Left ventricle myocardium superior (tissue), 1 donor: ENCODE data around the gene C19orf38. TPM values are rescaled to one million over a fixed set of nuclear protein-coding genes. Genes with fewer than 3 reads are reported as not detected.
"Not testable (repeated sequence)": the region's sequence is repeated elsewhere in the genome, so short reads cannot be mapped to it uniquely, and the experiment has no call there.

Experiments used
- ATAC-seq: fragments of 200-7000 bp; cut with Tn5 transposase; one replicate; pipeline ENCODE4 v1.9.1; 2020; ENCODE audit warnings: mild to moderate bottlenecking, moderate library complexity
- DNase-seq: peaks from one replicate; pipeline ENCODE4 v3.0.0-alpha.2; 2020
- intact Hi-C: fragments of 100-400 bp; cut with micrococcal nuclease; formaldehyde crosslinking; loops from one replicate; pipeline ENCODE4 v1.11.0; 2022
- total RNA-seq: library from RNA; stranded (reverse); fragmentation: NEBNext Ultra II Directional; extraction: Animal tissue kit (Norgen Biotek cat#: 25700); gene quantifications from one replicate; pipeline ENCODE4 v1.2.1, GENCODE V29; 2021
- donor health status: DM: no; HTN: yes; CAD: no; lungs with severe emphysema.

Gene C19orf38
- total RNA-seq, 1 donor from 2014 or later = 0.62 TPM

DNA sequence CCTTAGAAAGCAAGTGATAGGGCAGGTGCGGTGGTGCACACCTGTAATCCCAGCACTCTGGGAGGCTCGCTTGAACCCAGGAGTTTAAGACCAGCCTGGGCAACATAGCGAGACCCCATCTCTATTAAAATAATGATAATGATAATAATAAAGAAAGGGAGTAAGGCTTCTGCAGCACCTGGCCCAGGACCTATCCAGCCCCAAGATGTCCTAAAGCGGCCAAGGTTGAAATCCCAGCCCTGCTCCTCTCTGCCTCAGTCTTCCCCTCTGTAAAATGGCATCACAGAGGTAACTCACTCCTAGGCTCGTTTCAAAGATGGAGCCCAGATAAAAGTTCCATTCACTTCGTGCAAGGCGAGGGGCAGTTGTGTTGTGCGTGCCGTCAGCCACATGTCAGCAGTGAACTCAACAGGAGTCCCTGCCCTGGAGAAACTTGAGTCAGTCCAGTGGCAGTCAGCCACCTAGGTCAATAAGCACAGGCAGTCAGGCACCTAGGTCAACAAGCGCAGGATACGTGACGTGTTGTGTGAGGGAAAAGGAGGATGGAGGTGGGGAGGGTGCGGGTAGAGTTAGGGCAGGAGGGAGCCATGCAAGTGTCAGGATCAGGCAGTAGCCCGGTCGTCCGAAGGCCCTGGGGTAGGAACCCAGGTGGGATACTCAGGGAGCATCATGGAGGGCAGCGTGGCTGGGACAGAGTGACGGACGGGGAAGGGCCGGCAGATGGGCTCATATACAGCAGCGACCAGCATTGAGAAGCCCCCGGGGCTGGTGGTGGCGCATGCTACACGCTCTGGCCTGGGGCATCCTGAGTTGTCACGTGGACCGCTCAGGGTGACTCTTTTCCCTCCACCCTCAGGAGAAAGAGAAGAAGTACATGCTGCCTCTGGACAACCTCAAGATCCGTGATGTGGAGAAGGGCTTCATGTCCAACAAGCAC is 28.8 kb upstream of the C19orf38 start:
- no peak for ATAC-seq

DNA sequence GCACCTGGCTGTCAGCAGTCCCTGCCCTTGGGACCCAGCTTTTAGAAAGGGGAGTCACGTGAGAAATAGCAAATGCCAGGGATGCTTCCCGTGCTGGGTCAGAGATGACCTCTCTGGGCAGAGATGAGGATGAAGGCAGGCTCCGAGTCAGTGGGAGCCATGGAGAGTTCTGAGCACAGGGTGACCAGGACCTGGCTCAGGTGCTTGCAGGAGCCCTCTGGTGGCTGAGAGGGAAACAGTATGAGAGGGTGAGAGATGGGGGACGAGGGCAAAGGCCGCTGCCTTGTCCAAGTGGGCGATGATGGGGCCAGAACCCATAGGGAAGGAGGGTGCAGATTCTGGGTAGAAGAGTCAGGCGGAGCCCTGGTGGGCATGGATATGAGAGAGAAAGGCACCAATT is 28.0 kb upstream of the C19orf38 start:
- no peak for ATAC-seq
- no peak for DNase-seq
- intact Hi-C loops = no loop called here

More for the DNA sequence above, 28.8 kb upstream of the C19orf38 start:
- DNase-seq = no peak
- intact Hi-C loops = no loop called here

DNA sequence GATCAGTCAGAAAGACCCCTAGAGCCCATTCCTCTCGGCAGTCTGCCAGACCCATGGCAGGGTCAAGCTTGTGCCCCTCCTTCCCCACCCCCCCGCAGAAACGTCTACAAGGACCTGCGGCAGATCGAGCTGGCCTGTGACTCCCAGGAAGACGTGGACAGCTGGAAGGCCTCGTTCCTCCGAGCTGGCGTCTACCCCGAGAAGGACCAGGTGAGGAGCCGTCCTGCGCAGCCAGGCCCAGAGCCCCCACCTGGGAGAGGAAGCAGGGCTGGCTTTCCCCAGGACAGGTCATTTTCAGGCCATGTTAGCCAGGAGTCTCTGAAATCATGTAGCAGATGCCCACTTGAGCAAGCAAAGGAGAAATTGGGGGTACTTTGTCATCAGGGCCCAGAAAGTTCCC is 24.5 kb upstream of the C19orf38 start:
- DNase-seq = peak; percentile 26
- intact Hi-C loops = no loop called here

DNA sequence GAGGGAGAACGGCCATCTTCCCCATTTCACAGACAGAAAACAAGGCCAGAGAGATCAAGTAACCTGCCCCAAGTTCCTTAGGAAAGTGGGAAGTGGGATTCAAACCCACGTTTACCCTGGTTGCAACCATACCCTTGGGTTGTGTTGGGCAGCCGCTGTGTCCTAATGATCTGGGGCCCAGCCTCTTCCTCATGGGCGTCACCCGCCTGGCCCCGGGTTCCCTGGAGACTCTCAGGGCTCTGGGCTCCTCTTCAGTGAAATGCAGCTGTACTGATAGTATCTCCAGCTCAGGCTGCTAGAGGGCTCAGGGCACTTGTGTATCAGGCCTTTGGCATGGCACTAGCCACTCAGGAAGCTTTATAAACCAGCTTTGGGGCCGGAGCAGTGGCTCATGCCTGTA is 22.0 kb upstream of the C19orf38 start:
- intact Hi-C loops = no loop called here
- no peak for ATAC-seq
- DNase-seq = peak; percentile 13

More for the DNA sequence above, 24.5 kb upstream of the C19orf38 start:
- ATAC-seq = no peak

DNA sequence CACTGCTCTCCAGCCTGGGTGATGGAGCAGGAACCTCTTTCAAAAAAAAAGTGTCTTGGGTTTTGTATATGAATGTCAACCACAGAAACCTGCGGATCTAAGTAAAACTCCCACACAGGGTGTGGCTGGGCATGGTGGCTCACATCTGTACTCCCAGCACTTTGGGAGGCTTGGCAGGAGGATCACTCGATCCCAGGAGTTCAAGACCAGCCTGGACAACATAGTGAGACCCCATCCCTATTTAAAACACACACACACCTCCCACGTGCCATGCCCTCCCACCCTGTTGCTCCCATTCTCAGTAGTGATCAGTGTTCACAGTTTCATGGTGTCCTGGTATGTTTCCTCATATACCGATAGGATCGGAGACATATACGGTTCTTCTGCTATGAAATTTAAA is 21.4 kb upstream of the C19orf38 start:
- no peak for DNase-seq
- no peak for ATAC-seq
- intact Hi-C loops = no loop called here

DNA sequence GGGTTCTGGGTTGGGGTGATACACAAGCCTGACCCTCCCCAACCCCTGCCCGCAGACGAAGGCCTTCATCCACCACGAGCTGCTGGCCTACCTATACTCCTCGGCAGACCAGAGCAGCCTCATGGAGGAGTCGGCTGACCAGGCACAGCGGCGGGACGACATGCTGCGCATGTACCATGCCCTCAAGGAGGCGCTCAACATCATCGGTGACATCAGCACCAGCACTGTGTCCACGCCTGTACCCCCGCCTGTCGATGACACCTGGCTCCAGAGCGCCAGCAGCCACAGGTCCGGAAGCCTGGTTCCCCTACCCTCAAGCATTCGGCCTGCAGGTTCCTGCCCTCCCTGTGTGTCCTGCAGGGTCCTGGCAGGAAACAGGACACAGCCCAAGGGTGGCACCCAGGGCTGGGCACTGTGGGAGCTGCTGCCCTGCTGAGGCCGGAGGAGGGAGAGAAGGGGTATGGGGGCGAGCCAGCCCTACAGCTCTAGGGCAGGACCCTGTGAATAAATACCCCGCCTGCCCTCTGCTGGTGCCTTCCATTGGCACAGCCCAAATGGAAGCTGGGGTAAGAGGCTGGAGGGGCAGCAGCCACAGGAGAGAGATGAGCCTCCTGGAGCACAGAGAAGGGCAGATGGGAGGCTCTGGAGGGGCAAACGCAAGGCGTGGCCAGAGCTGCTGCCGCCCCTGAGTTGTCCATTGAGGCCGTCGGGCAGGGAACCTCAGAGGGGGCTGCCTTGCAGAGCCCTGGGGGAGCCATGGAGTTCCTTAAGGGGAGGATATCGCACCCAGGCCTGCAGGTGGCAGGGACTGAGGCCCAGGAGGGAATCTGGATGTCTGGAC is 19.0 kb upstream of the C19orf38 start:
- DNase-seq (peak; percentile 31), ATAC-seq (no peak)
- intact Hi-C loops = no loop called here

DNA sequence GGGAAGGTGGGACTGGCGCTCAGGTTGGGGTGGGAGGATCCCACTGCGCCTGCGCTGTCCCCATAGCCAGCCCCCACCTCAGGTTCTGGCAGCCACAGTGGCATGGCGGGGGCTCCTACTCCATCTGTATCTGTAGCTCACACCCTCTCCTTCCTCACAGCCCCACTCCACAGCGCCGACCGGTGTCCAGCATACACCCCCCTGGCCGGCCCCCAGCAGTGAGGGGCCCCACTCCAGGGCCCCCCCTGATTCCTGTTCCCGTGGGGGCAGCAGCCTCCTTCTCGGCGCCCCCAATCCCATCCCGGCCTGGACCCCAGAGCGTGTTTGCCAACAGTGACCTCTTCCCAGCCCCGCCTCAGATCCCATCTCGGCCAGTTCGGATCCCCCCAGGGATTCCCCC is 18.2 kb upstream of the C19orf38 start:
- DNase-seq = peak; percentile 22
- intact Hi-C loops = no loop called here

DNA sequence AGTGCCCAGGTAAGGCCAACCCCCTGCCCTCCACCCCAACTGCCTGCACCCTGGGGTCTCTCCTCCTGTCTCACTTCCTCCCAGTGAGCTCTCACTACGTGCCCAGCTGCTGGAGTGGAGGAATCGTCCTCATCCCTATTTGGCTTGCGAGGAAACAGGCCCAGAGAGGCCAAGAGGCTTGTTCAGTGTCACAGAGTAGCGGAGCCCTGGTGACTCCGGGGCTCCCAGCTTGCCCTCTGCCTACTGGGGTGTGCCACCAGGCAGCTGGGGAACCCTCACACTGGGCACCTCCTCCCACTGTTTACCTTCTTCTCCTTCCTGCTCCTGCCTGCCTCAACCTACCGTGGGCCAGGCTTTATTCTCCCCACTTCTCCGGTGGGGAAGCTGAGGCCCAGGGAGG is 17.8 kb upstream of the C19orf38 start:
- ATAC-seq (no peak), DNase-seq (no peak)
- intact Hi-C loops = no loop called here

More for the DNA sequence above, 18.2 kb upstream of the C19orf38 start:
- ATAC-seq = no peak

DNA sequence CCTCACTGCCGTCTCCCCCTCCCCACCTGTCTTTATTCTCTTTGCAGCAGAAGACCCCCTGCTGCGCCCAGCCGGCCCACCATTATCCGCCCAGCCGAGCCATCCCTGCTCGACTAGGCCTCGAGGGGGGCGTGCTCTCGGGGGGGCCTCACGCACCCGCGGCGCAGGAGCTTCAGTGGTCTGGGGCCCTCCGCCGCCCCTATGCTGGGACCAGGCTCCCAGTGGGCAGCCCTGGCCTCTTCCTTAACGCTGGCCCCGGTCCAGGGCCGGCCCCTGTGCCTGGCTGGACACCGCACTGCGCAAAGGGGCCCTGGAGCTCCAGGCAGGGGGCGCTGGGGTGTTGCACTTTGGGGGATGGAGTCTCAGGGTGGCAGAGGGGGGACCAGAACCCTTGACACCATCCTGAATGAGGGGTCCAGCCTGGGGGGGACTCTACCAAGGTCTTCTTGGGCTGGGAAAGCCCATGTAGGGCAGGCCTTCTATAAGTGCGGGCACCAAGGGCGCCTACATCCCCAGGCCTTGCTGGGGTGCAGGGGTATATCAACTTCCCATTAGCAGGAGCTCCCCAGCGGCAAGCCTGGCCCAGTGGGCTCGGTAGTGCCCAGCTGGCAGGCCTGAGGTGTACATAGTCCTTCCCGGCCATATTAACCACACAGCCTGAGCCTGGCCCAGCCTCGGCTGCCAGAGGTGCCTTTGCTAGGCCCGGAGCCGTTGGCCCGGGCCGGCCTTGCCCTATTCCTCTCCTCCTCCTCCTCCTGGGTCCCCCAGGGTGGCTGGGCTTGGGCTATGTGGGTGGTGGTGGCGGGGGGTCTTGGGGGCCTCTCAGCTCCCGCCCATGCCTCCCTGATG is 17.1 kb upstream of the C19orf38 start:
- DNase-seq (no peak), ATAC-seq (no peak)
- intact Hi-C loops = no loop called here

DNA sequence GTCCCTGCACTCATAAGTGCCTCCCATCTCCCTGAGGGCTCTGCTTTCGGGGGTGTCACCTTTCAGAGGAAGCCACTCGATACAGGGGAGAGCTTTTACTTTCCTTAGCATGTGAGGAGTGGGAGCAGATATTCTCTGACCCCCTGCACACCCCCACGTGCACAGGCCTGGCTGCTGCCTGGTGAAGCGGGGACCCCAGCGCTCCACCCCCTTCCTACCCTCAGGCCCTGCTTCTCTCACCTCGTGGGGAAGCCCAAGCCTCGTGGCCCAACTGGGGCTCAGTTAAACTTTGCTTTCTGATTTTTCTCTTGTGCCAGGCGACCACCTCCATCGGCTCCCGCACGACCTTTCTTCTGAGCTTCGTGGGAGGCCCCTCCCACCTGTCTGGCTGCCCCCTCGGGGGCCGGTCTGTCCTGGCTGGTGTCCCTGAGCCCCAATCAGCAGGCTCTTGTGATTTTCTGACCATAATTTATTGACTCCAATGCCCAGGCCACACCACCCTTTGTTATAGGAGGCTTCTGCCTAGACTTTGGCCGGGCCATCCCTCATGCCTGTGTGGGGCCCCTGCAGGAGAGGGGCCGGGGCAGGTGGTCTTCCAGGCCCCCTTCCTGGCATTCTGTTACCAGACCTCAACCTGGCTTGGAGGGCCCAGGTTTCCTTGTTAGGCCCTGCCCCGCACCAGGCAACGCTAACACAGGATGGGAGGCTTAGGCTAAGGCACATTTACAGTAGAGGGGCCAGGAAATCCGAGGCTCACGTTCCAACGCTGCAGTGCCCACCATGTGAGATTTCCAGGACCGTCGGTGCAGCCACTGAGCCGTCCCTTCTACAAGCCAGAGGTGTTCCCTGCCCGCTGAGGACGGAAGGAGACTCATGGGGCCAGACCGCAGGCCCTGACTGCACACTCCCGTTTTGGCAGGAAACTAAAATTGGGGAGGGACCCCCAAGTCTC is 16.0 kb upstream of the C19orf38 start:
- ATAC-seq (no peak), DNase-seq (no peak)
- intact Hi-C loops = no loop called here

DNA sequence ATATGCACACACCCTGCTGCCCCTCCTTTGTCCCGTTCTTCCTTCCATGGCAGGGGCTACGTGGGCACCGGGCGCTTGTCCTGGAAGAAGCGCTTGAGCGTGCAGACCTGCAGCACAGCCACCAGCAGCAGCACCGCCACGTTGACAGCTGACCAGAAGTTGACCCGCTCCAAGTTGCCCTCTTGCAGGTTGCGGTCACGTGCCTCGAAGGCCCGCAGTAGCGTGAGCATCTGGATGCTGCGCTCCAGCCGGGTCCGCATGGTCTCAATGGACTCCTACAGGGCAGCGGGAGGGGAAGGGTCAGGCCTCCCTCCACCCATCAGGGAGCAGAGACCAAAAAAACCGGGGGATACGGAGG is 15.3 kb upstream of the C19orf38 start:
- DNase-seq (no peak), ATAC-seq (no peak)
- intact Hi-C loops = no loop called here

DNA sequence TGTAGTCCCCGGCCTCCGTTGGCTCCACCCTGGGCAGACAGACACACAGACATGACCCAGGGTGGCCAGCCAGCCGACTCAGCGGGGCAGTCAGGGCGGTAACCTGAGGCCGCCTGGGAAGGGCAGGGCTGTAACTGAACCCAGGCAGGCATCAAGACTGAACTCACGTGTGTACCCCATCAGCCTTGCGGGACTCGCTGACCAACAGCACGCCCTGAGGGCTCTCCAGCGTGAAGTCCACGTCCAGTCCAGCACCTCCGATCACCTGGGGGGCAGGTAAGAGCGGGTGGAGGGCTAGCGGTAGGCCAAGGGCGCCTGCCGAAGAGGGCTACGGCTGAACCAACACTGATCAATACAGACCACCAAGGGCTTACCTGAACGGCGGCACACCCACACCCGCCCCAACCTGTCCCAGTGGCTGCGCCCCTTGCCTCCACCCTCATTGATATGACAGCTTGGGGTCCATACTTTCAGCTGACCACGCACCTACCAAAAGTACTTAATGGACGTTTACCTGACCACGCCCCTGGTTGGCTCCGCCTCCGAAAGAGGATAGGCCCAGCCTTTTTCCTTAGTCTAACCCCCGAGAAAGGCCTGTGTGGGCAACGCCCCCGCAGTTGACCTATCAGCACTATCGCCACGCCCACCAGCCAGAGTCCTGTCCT is 13.0 kb upstream of the C19orf38 start:
- intact Hi-C loops = no loop called here
- no peak for ATAC-seq
- peak; percentile 61 for DNase-seq

DNA sequence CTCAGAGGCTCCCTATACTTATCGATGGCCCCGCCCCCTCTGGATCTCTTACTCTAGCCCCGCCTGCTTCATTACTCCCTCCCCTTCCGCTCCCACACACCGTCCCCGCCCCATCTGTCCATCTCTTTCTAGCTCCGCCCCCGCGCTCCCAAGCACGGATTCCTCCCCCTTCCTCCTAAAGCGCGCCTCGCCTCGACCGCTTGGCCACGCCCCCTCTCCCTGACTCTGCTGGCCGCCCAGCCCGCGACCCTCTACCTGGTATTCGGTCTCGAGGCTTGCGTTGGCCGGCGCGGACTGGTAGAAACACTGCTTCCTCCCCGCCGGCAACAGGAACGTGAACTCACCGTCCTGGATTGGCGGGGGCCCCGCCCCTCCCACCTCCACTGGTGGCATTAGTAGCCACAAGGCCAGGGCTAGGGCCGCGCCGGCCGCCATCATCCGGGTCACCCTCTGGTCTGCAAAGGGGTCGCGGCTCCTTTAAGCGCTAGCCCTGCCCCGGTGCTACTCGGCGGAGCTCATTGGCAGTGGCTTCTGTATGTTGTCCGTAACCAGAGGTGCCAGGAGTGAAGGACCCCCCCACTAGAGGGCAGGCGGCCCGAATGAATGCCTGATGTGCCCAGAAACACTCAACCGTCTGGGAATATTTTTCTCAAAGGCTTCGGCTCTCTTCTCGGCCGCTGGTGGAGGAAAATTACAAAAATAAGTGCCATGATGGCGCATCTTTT is 12.3 kb upstream of the C19orf38 start, which contains the start of gene TMED1:
Gene TMED1, minus strand, starts transcription at position 459 of the 725 bp plus-strand sequence. Its CDS starts 21 bp downstream, at position 438.
- ATAC-seq (peak; percentile 91), DNase-seq (peak; percentile 99)
- intact Hi-C loops = no loop called here

DNA sequence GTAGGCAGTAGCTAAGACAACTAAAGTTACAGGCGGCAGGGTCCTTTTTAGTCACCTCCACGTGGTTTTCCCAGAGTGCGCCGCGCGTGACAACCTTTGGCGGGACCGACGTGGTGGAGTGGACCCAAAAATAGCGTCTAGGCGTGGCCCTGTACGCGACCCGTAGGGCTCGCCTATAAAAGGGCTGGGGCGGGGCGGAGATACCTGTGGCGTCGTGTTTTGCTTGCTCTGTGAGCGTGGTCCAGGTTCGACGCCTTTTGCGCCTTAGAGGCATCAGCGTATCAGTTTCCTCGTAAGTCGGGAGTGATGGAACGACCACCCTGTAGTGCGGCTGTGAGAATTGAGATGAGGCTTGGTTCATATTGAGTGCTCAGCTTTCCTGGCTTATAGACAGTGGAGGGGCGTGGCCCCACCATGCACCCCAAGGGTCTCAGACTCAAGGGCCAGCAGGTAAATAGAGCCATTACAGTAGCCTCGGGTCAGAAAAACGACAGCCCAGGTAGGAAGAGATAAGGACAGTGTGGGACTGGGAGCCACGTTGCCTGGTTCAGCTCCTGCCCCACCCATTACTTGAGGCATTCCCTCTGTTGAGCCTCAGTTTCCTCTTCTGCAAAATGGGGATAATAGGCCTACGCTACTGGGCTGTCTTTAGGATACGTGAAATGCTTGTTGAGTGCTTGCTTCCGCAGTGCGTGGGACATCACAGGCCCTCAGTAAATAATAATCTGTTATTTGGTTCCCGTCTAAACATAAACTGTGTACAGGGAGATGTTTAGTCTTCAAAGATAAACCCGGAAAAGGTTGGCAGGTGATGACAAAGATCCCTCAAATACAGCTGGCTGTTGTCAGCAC is 11.5 kb upstream of the C19orf38 start:
- intact Hi-C loops = no loop called here
- peak; percentile 91 for DNase-seq
- peak; percentile 60 for ATAC-seq

DNA sequence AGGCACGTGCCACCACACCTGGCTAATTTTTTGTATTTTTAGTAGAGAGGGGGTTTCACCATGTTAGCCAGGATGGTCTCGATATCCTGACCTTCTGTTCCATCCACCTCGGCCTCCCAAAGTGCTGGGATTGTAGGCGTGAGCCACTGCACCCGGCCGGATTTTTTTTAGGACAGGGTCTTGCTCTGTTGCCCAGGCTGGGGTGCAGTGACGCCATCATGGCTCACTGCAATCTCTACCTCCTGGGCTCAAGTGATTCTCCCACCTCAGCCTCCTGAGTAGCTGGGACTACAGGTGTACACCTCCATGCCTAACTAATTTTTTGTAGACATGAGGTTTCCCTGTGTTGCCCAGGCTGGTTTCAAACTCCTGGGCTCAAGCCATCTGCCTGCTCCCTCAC is 10.6 kb upstream of the C19orf38 start:
- DNase-seq, intact Hi-C loops, ATAC-seq: not testable (repeated sequence)

DNA sequence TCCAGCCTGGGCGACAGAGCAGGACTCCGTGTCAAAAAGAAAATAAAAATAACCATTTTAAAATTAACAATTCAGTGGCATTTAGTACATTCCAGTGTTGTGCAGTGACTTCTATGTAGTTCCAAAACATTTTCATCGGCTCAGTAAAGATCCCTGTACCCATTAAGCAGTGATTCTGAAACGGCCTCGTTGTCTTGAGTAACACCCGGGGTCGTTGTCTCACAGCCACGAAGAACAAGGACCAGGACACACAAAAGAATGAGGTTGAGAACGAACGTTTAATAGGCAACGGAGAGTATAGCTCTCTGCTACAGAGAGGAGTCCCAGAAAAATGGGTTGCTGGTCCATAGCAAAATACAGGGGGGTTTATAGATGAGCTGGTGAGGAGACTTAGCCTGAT is 9.8 kb upstream of the C19orf38 start:
- no peak for ATAC-seq
- intact Hi-C loops = no loop called here
- DNase-seq = no peak
